ENCODE results near the gene LHFPL3. TPM values are rescaled to one million over a fixed set of nuclear protein-coding genes. Genes with fewer than 3 reads are reported as not detected.

The LHFPL3 gene
- total RNA-seq, 4 donors from 2014 or later, result not detected

DNA sequence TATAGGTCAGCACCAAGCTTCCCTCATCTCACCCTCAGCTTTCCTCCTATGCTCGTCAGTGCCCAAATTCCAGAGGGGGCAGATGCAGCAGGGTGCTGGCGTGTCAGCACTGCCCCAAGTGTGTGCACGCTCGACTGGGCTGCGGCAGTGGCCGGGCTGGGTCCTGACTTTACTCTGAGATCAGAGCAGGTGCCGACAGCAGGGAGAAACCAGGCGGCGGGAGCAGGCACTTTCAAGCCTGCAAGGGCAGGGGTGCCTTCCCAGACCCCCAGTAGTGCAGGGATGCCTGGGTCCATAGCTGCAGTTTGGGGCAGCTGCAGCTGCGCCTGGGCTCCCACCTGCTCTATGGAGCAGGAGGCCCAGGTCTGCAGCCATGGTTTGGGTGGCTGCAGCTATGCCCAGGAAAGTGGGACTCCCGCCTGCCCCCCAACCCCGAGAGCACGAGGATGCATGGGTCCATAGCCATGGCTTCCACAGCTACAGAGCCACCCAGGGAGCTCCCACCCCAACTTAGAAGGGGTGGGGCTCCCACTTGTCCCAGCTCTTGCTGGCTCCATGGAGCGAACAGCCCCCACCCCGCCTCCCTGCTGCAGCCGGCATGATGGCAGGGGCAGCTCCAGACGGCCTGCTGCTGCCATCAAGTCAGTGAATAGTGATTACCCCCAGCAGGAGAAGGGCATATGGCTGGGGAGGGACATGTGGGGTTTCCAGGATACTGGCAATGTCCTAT is 486.4 kb downstream of the LHFPL3 start:
- Histone ChIP-seq H3K27me3 (no peaks in the 10 kb centered on the region), H3K27ac (no peak overlapping the region), H3K9me3 (no peaks in the 10 kb centered on the region), H3K4me1 (no peaks in the 10 kb centered on the region), H3K4me3 (no peak overlapping the region), H3K36me3 (no peaks in the 10 kb centered on the region)
- intact Hi-C loops (cut with DNase I; ENCODE audit: low total_unique reads) (no loop called here), in situ Hi-C loops (cut with MboI; ENCODE audit: low sequenced_read_pairs in 4 of 4) (no loop called here)
- ATAC-seq (no peak), DNase-seq (no peak)
- TF ChIP-seq, protein P1, sequence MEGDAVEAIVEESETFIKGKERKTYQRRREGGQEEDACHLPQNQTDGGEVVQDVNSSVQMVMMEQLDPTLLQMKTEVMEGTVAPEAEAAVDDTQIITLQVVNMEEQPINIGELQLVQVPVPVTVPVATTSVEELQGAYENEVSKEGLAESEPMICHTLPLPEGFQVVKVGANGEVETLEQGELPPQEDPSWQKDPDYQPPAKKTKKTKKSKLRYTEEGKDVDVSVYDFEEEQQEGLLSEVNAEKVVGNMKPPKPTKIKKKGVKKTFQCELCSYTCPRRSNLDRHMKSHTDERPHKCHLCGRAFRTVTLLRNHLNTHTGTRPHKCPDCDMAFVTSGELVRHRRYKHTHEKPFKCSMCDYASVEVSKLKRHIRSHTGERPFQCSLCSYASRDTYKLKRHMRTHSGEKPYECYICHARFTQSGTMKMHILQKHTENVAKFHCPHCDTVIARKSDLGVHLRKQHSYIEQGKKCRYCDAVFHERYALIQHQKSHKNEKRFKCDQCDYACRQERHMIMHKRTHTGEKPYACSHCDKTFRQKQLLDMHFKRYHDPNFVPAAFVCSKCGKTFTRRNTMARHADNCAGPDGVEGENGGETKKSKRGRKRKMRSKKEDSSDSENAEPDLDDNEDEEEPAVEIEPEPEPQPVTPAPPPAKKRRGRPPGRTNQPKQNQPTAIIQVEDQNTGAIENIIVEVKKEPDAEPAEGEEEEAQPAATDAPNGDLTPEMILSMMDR (IDR thresholded peaks at IDR 0.05 in 4 of 5, conservative IDR thresholded peaks at IDR 0.05 in 1 of 5), result no peak
- no peak for TF ChIP-seq POLR2A (IDR thresholded peaks at IDR 0.05)

DNA sequence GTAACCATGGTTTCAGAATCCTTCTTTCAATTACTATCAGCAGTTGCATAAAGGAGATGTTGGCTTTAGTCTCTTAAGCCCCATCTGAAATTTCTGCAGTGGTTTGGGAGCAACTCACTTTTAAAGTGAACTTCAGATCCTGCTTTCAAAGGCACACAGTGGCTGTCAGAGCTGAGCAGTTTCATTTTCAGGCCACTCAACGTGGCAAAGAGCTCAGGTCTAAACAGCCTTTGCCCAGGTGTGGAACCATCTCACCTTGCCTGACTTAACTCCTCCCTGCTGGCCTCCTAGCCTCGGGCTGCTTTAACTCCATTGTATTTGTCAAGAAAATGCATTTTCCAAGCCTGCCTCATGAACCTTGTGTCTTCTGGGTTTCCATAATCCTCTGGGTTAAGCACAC is 488.1 kb downstream of the LHFPL3 start:
- TF ChIP-seq, protein P1 (IDR thresholded peaks at IDR 0.05 in 4 of 5, conservative IDR thresholded peaks at IDR 0.05 in 1 of 5), result no peak
- TF ChIP-seq POLR2A (IDR thresholded peaks at IDR 0.05), result no peak
- Histone ChIP-seq H3K27ac (no peak overlapping the region), H3K9me3 (no peaks in the 10 kb centered on the region), H3K36me3 (no peaks in the 10 kb centered on the region), H3K4me1 (no peaks in the 10 kb centered on the region), H3K4me3 (no peak overlapping the region), H3K27me3 (no peaks in the 10 kb centered on the region)
- no peak for ATAC-seq
- intact Hi-C loops (cut with DNase I; ENCODE audit: low total_unique reads) (no loop called here), in situ Hi-C loops (cut with MboI; ENCODE audit: low sequenced_read_pairs in 4 of 4) (no loop called here)
- no peak for DNase-seq

DNA sequence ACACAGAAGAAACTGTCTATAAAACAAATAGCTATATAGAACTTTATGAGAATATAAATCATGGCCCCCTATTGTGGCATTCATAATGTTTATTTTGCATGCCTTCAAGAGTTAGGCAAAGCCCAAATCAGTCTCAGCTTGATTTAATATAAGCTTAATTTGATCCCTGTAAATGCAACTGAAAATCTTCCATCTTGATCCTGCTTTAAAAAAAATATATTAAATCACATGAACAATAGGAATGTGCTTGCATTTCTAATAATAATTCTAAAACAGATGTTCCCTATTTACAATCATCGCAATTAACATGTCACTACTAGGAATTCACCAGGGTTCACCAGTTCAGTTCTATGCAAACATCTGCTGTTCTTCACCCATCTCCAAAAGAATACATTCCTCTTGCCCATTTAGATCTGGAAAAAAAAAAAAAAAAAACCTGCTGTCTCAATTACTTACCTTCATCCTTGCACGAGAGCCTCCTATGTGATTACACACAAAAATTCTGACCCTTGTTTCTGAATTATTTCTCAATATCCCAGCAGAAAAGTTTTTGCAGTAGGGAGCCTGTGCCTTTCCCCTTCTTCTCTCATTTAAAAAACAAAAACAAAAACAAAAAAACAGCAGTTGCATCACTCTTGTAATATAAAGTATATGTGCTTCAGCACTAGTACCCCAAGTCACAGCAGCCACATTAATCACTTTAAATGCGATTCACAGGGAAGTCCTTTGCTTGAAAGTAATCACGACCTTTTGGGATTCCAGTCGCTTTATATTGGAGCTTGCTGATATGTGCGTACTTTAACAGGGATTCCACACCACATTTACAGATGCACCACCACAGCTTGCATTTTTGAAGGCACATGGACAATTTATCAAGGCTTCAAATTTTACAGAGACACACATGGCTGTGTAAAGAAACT is 490.8 kb downstream of the LHFPL3 start:
- Histone ChIP-seq H3K9me3 (no peaks in the 10 kb centered on the region), H3K27ac (no peak overlapping the region), H3K4me3 (no peak overlapping the region), H3K27me3 (no peaks in the 10 kb centered on the region), H3K4me1 (no peaks in the 10 kb centered on the region), H3K36me3 (no peaks in the 10 kb centered on the region)
- ATAC-seq, result no peak
- intact Hi-C loops (cut with DNase I; ENCODE audit: low total_unique reads) (no loop called here), in situ Hi-C loops (cut with MboI; ENCODE audit: low sequenced_read_pairs in 4 of 4) (no loop called here)
- no peak for DNase-seq
- TF ChIP-seq, protein P1 (IDR thresholded peaks at IDR 0.05 in 4 of 5, conservative IDR thresholded peaks at IDR 0.05 in 1 of 5), result no peak
- no peak for TF ChIP-seq POLR2A (IDR thresholded peaks at IDR 0.05)

DNA sequence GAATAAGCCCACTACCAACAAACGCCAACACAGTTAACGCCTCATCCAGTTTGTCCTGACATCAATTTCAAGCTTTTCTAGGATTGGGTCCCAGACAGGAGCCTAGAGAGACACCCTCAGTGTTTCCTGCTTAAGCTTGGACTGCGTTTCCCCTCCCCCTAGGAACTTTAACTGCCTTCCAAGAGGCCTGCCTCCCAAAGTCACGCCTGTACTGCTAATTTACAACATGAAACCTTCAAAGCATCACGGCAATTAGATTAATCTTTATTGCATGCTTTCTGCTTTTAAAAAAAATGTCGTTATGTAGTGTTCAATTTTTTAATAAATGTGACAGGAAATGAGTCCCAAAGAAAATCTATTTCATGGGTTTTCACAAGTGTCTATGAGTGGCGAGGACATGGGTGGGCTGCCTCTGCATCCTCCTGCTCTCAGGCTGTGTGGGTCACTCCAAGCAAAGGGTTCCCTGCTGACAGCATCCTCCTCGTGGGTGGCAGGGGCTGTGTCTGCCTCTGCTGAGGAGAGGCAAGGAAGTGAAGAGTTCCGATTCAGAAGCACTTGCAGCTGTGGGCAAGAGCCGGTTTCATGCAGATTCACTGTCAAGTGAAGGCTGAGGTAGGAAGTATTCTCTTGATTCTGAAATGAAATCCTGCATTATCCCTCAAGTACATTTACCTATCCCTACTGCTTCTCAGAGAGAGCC is 492.6 kb downstream of the LHFPL3 start:
- Histone ChIP-seq H3K36me3 (no peaks in the 10 kb centered on the region), H3K27ac (no peak overlapping the region), H3K9me3 (no peaks in the 10 kb centered on the region), H3K4me1 (no peaks in the 10 kb centered on the region), H3K4me3 (no peak overlapping the region), H3K27me3 (no peaks in the 10 kb centered on the region)
- DNase-seq (no peak), ATAC-seq (no peak)
- in situ Hi-C loops (cut with MboI; ENCODE audit: low sequenced_read_pairs in 4 of 4), result no loop called here
- TF ChIP-seq, protein P1 (IDR thresholded peaks at IDR 0.05 in 4 of 5, conservative IDR thresholded peaks at IDR 0.05 in 1 of 5), result no peak
- no peak for TF ChIP-seq POLR2A (IDR thresholded peaks at IDR 0.05)
- intact Hi-C loops (cut with DNase I; ENCODE audit: low total_unique reads), result no loop called here
